HEK293T (cell line): Measurements from ENCODE around the gene DLG2.

Experiments used
- CTCF ChIA-PET: fragments of 350-600 bp; formaldehyde crosslinking; extraction: SDS; loops from one replicate; lab custom pipeline; 2021; ENCODE audit warnings: antibody characterized with exemption, inconsistent platforms; lab: Yijun Ruan, JAX
- POLR2A ChIA-PET: fragments of 350-600 bp; formaldehyde crosslinking; extraction: SDS; loops from one replicate; lab custom pipeline; 2020; ENCODE audit warnings: antibody characterized with exemption, inconsistent platforms; lab: Yijun Ruan, JAX
- DNase-seq: peaks from one replicate; pipeline ENCODE4 v3.0.0; 2012; ENCODE audit warnings: mixed read lengths; ENCODE audit errors: extremely low spot score
- ARNT ChIP-seq: fragments of 450-650 bp; IDR thresholded peaks from 2 replicates; pipeline ENCODE4 v1.6.1; 2017; ENCODE audit warnings: mild to moderate bottlenecking
- BHLHE40 ChIP-seq: fragments of 450-650 bp; IDR thresholded peaks from 2 replicates; pipeline ENCODE4 v1.6.1; 2016; ENCODE audit warnings: mild to moderate bottlenecking, moderate library complexity, borderline replicate concordance
- CTBP1 ChIP-seq: fragments of 450-650 bp; IDR thresholded peaks from 2 replicates; pipeline ENCODE4 v1.6.1; 2016; ENCODE audit warnings: borderline replicate concordance
- ELF4 ChIP-seq: fragments of 450-650 bp; IDR thresholded peaks from 2 replicates; pipeline ENCODE4 v1.6.1; 2017; ENCODE audit warnings: antibody characterized with exemption
- FOXA1 ChIP-seq: fragments of 450-650 bp; IDR thresholded peaks from 2 replicates; pipeline ENCODE4 v1.6.1; 2016; ENCODE audit warnings: mild to moderate bottlenecking
- FOXK2 ChIP-seq: fragments of 450-650 bp; IDR thresholded peaks from 2 replicates; pipeline ENCODE4 v1.6.1; 2016; ENCODE audit warnings: mild to moderate bottlenecking
- FOXM1 ChIP-seq: fragments of 450-650 bp; IDR thresholded peaks from 2 replicates; pipeline ENCODE4 v1.6.1; 2017; ENCODE audit warnings: mild to moderate bottlenecking, borderline replicate concordance
- HDGF ChIP-seq: fragments of 450-650 bp; IDR thresholded peaks from 2 replicates; pipeline ENCODE4 v1.6.1; 2017; ENCODE audit warnings: antibody characterized with exemption, borderline replicate concordance
- L3MBTL2 ChIP-seq: fragments of 450-650 bp; conservative IDR thresholded peaks from 2 replicates; pipeline ENCODE4 v1.6.1; 2016; ENCODE audit warnings: mild to moderate bottlenecking
- LEF1 ChIP-seq: fragments of 450-650 bp; IDR thresholded peaks from 2 replicates; pipeline ENCODE4 v1.6.1; 2017; ENCODE audit warnings: mild to moderate bottlenecking, borderline replicate concordance
- NFRKB ChIP-seq: fragments of 450-650 bp; IDR thresholded peaks from 2 replicates; pipeline ENCODE4 v1.6.1; 2016; ENCODE audit warnings: mild to moderate bottlenecking, moderate library complexity
- SP1 ChIP-seq: fragments of 450-650 bp; IDR thresholded peaks from 2 replicates; pipeline ENCODE4 v1.6.1; 2017
- SUZ12 ChIP-seq: fragments of 450-650 bp; IDR thresholded peaks from 2 replicates; pipeline ENCODE4 v1.6.1; 2016; ENCODE audit warnings: mild to moderate bottlenecking
- TARDBP ChIP-seq: fragments of 450-650 bp; IDR thresholded peaks from 2 replicates; pipeline ENCODE4 v1.6.1; 2016
- ZNF384 ChIP-seq: fragments of 450-650 bp; IDR thresholded peaks from 2 replicates; pipeline ENCODE4 v1.6.1; 2016
- TF ChIP-seq, protein P1 (sequence below): fragments of 450-650 bp; IDR thresholded peaks from 2 replicates; pipeline ENCODE4 v1.6.1; 2016

The DLG2 gene

DNA sequence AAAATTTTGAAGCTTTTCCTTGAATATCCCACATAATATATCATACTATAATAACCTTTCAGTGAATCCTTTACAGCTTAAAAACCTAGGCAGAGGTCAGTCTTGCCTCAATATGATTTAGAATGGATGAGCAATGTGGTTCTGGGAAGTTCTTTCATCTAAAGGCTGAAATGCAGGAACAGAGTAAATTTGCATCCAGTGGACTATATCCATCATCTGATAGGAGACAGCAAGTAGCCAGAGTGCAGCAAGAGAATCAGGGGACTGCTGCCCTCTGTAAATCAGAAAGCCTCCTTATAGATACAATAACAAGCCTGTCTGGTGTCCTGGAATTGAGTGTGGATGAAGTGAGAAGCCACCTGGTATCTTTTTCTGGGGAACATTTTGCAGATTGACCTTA, 1592.7 kb downstream of the DLG2 start:
- CTCF ChIA-PET: no interaction called here
- TF ChIP-seq LEF1 (no peak), SP1 (no peak), HDGF (no peak), FOXK2 (no peak), CTBP1 (no peak), FOXA1 (no peak), FOXM1 (no peak), L3MBTL2 (no peak), ARNT (no peak), BHLHE40 (no peak), ZNF384 (no peak), TARDBP (no peak), NFRKB (no peak), ELF4 (no peak), SUZ12 (no peak)
- TF ChIP-seq, protein P1, sequence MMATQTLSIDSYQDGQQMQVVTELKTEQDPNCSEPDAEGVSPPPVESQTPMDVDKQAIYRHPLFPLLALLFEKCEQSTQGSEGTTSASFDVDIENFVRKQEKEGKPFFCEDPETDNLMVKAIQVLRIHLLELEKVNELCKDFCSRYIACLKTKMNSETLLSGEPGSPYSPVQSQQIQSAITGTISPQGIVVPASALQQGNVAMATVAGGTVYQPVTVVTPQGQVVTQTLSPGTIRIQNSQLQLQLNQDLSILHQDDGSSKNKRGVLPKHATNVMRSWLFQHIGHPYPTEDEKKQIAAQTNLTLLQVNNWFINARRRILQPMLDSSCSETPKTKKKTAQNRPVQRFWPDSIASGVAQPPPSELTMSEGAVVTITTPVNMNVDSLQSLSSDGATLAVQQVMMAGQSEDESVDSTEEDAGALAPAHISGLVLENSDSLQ: no peak
- POLR2A ChIA-PET: no interaction called here
- DNase-seq: no peak

DNA sequence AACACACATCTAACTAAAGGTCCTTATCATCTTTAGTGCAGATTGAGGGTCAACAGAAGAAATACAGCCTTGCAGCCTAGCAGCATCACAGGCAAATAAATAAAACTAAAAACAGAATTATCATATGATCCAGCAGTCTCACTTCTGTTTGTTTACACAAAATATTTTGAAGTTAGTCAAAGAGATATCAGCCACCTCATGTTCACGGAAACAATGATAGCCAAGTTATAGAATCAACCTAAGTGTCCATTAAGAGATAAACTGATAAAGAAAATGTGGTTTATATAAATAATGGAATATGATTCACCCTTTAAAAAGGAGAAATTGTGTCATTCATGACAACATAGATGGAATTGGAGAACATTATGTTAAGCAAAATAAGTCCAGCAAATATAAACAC, 1602.9 kb downstream of the DLG2 start:
- TF ChIP-seq BHLHE40: no peak
- TF ChIP-seq FOXA1: no peak
- TF ChIP-seq LEF1: no peak
- TF ChIP-seq L3MBTL2: no peak
- no peak for TF ChIP-seq FOXK2
- TF ChIP-seq, protein P1: no peak
- TF ChIP-seq HDGF: no peak
- TF ChIP-seq TARDBP: no peak
- TF ChIP-seq FOXM1: no peak
- no peak for TF ChIP-seq ZNF384
- TF ChIP-seq SUZ12: no peak
- TF ChIP-seq CTBP1: no peak
- no peak for TF ChIP-seq ARNT
- TF ChIP-seq ELF4: no peak
- no peak for TF ChIP-seq NFRKB
- CTCF ChIA-PET: no interaction called here
- POLR2A ChIA-PET: no interaction called here
- no peak for DNase-seq

DNA sequence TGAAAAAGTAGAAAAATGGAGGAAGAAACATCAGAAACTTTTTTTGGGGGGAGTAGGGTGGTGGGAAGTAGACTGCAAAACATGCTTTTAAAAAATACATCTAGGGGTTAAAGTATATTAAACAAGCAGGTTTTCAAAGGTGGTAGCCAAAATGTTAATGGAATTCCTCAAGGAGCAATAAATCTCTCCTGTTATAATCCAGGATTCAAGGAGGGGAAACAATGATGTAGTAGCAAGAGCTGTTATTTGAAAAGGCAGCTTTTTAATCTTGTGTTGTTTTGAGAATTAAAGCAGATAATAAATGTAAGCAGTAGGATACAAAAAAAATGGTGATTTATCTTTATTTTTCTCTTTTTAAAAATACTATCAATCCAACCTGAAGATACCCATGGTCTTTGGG, 1604.4 kb downstream of the DLG2 start:
- CTCF ChIA-PET: no interaction called here
- TF ChIP-seq, protein P1: no peak
- TF ChIP-seq FOXK2: no peak
- DNase-seq: no peak
- POLR2A ChIA-PET: no interaction called here

GRCh38 chr11:84022201-84022600, 1604.9 kb downstream of the DLG2 start:
- CTCF ChIA-PET: no interaction called here
- DNase-seq: no peak
- no peak for TF ChIP-seq SP1
- TF ChIP-seq ARNT: no peak
- no peak for TF ChIP-seq ZNF384
- no peak for TF ChIP-seq BHLHE40
- TF ChIP-seq L3MBTL2: no peak
- TF ChIP-seq FOXK2: no peak
- TF ChIP-seq SUZ12: no peak
- TF ChIP-seq LEF1: no peak
- TF ChIP-seq FOXM1: no peak
- no peak for TF ChIP-seq ELF4
- no peak for TF ChIP-seq FOXA1
- TF ChIP-seq, protein P1: no peak
- TF ChIP-seq TARDBP: no peak
- no peak for TF ChIP-seq CTBP1
- no peak for TF ChIP-seq NFRKB
- TF ChIP-seq HDGF: no peak
- POLR2A ChIA-PET: no interaction called here

DNA sequence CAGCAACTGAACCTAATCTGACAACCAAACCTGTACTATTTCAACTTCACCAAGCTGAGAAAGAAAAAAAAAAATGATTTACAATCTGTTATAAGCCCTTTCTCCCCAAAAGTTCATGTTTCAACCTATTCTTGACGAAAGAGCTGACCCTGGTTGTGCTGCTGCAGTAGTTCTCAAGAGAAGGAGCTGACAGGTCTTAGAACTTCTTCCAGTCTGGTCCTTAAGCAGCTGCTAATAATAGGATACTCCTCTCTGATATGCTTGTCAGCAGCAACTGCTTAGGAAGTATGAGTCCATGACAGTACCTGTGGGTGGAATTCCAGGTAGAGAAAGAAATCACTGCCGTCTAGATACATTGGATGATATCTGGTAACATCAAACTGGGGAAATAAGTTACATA, 1605.9 kb downstream of the DLG2 start:
- DNase-seq: no peak
- POLR2A ChIA-PET: no interaction called here
- CTCF ChIA-PET: interaction anchor here (0.7 kb wide), 1 partner anchor 69 kb away, joined by 4 read pairs; no protein-coding TSS in a partner anchor
- no peak for TF ChIP-seq LEF1
- no peak for TF ChIP-seq FOXK2
- TF ChIP-seq SUZ12: no peak
- TF ChIP-seq HDGF: no peak
- TF ChIP-seq ARNT: no peak
- TF ChIP-seq TARDBP: no peak
- TF ChIP-seq L3MBTL2: no peak
- TF ChIP-seq ZNF384: no peak
- TF ChIP-seq NFRKB: no peak
- no peak for TF ChIP-seq ELF4
- TF ChIP-seq FOXM1: no peak
- TF ChIP-seq SP1: no peak
- no peak for TF ChIP-seq BHLHE40
- TF ChIP-seq CTBP1: no peak
- TF ChIP-seq FOXA1: no peak
